Body of pancreas (tissue), 4 donors: ENCODE results near the gene QRFP.

ENCODE experiments used
- POLR2A ChIP-seq, 3 donors: fragments of 450-650 bp; IDR thresholded peaks; one replicate each; pipeline ENCODE4 v1.6.1; 2016; ENCODE audit warnings: antibody characterized with exemption in 3 of 3, mild to moderate bottlenecking in 2 of 3
- TF ChIP-seq, protein P1 (sequence below), 7 experiments: fragments of 450-650 bp in 4 of 7; fragments of 200-600 bp in 3 of 7; sonication (generic) in 3 of 7; IDR thresholded peaks; one replicate each; pipeline ENCODE4 v1.5.1; 2016 to 2019; ENCODE audit warnings: antibody characterized with exemption in 7 of 7

DNA sequence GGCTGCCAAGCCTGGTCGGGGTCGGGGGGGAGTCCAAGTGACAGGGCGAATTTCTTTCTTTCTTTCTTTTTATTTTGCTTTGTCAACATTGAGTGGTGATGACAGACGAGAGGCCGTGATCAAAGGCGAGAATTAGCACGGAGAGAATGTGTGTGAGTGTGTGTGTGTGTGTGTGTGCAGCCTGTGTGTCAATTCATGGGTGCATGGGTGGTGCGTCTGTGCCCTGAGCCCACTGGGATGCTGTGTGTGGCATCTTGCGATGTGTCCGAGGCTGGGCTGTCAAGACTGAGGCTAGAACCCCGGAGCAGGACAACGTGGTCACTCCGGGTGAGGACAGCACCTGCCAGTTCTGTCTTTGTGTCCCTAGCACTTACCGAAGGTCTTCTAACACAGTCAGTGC, 47.2 kb upstream of the QRFP start:
- TF ChIP-seq, protein P1, sequence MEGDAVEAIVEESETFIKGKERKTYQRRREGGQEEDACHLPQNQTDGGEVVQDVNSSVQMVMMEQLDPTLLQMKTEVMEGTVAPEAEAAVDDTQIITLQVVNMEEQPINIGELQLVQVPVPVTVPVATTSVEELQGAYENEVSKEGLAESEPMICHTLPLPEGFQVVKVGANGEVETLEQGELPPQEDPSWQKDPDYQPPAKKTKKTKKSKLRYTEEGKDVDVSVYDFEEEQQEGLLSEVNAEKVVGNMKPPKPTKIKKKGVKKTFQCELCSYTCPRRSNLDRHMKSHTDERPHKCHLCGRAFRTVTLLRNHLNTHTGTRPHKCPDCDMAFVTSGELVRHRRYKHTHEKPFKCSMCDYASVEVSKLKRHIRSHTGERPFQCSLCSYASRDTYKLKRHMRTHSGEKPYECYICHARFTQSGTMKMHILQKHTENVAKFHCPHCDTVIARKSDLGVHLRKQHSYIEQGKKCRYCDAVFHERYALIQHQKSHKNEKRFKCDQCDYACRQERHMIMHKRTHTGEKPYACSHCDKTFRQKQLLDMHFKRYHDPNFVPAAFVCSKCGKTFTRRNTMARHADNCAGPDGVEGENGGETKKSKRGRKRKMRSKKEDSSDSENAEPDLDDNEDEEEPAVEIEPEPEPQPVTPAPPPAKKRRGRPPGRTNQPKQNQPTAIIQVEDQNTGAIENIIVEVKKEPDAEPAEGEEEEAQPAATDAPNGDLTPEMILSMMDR (IDR thresholded peaks at IDR 0.05): no peak
- no peak for TF ChIP-seq POLR2A (IDR thresholded peaks at IDR 0.05)
